ENCODE results near the gene GZMM. TPM values are rescaled to one million over a fixed set of nuclear protein-coding genes. Genes with fewer than 3 reads are reported as not detected.
A peak's percentile ranks its signal among the peaks of the same experiment; 100 is the strongest.

The GZMM gene
- total RNA-seq, 1 donor from 2014 or later, result not detected

DNA sequence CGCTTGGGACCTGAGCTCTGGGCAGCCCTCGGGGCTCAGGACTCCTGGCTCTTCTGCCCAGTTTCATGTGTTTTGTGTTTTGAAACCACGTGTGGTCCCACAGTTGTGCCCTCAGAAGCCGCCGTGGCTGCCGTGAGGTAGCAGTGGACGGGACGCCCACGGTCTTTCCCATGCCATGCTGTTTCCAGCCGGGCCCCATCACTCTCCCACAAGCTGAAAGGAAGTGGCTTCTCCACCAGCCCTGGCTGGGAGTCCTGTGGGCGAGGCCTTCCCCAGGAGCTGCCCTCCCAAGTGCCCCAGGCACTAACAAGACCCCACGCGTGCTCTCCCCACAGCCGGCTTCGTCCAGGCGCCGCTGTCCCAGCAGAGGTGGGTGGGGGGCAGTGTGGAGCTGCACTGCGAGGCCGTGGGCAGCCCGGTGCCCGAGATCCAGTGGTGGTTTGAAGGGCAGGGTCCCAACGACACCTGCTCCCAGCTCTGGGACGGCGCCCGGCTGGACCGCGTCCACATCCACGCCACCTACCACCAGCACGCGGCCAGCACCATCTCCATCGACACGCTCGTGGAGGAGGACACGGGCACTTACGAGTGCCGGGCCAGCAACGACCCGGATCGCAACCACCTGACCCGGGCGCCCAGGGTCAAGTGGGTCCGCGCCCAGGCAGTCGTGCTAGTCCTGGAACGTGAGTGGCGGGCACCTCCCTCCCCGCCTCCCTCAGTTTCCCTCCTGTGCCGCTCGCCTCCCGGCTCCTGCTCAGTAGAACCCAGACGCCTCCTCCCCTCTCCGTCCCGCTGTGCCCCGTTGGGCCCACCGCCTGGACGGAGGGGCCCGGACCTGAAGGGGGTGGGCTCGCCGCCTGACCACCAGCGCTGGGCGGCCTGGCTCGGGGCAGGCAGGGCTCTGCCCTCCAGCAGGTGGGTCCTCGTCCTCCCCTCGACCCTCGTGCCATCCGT, 33.9 kb downstream of the GZMM start:
- H3K9me3 ChIP-seq (replicated peaks), result no peaks in the 10 kb centered on the region
- H3K27ac ChIP-seq (replicated peaks), result peak overlapping the region; percentile 98
- peaks cover 42% of the 10 kb centered on the region for H3K36me3 ChIP-seq
- H3K4me3 ChIP-seq, result peak overlapping the region; percentile 100
- intact Hi-C loops (cut with micrococcal nuclease), result no loop called here
- no peak for DNase-seq
- H3K4me1 ChIP-seq, result peaks cover 100% of the 10 kb centered on the region
- H3K27me3 ChIP-seq (ENCODE audit: low read depth), result no peaks in the 10 kb centered on the region
- TF ChIP-seq, protein P1, sequence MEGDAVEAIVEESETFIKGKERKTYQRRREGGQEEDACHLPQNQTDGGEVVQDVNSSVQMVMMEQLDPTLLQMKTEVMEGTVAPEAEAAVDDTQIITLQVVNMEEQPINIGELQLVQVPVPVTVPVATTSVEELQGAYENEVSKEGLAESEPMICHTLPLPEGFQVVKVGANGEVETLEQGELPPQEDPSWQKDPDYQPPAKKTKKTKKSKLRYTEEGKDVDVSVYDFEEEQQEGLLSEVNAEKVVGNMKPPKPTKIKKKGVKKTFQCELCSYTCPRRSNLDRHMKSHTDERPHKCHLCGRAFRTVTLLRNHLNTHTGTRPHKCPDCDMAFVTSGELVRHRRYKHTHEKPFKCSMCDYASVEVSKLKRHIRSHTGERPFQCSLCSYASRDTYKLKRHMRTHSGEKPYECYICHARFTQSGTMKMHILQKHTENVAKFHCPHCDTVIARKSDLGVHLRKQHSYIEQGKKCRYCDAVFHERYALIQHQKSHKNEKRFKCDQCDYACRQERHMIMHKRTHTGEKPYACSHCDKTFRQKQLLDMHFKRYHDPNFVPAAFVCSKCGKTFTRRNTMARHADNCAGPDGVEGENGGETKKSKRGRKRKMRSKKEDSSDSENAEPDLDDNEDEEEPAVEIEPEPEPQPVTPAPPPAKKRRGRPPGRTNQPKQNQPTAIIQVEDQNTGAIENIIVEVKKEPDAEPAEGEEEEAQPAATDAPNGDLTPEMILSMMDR (IDR thresholded peaks at IDR 0.05; ENCODE audit: borderline replicate concordance), result no peak

GRCh38 chr19:579111-579841, 35.4 kb downstream of the GZMM start:
- H3K4me3 ChIP-seq, result peak overlapping the region; percentile 100
- peaks cover 52% of the 10 kb centered on the region for H3K36me3 ChIP-seq
- H3K9me3 ChIP-seq (replicated peaks), result no peaks in the 10 kb centered on the region
- peak overlapping the region; percentile 98 for H3K27ac ChIP-seq (replicated peaks)
- TF ChIP-seq, protein P1 (IDR thresholded peaks at IDR 0.05; ENCODE audit: borderline replicate concordance), result no peak
- no peak for DNase-seq
- intact Hi-C loops (cut with micrococcal nuclease), result no loop called here
- no peaks in the 10 kb centered on the region for H3K27me3 ChIP-seq (ENCODE audit: low read depth)
- peaks cover 100% of the 10 kb centered on the region for H3K4me1 ChIP-seq

DNA sequence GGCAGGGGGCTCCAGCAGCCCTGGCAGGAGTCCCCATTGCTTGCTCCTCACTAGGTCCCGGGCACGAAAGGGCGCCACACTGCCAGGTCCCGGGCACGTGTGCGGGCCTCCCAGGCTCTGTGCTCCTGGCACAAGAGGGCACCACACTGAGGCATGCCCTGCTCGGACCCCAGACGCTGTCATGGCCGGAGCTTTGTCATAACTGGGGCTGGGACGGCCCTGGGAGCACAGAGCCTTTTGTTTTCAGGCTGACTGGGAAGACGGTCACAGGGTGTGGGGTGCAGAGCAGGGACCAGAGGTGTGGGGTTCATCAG, 35.9 kb downstream of the GZMM start:
- peaks cover 52% of the 10 kb centered on the region for H3K36me3 ChIP-seq
- H3K27ac ChIP-seq (replicated peaks), result peak overlapping the region; percentile 98

DNA sequence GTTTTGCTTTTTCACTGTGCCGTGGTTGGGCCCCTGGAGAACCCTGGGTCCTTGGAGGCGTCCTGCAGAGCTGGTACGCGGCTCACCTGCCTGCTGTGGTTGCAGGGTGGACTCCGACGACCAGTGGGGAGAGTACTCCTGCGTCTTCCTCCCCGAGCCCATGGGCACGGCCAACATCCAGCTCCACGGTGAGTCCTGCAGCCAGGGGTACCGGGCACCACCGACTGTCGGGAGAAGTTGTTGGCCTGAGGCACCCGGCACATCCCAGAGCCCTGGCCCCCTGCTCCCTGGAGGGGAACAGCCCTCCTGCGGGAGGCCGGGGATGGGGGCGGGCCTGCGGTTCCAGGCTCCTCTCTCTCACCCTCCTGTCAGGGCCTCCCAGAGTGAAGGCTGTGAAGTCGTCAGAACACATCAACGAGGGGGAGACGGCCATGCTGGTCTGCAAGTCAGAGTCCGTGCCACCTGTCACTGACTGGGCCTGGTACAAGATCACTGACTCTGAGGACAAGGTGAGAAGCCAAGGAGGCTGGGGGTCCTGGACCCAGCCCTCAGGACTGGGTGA, 36.5 kb downstream of the GZMM start:
- intact Hi-C loops (cut with micrococcal nuclease), result no loop called here
- TF ChIP-seq, protein P1 (IDR thresholded peaks at IDR 0.05; ENCODE audit: borderline replicate concordance), result no peak
- Histone ChIP-seq H3K4me3 (no peak overlapping the region), H3K9me3 (replicated peaks) (no peaks in the 10 kb centered on the region), H3K36me3 (peaks cover 52% of the 10 kb centered on the region), H3K4me1 (peaks cover 91% of the 10 kb centered on the region), H3K27me3 (ENCODE audit: low read depth) (no peaks in the 10 kb centered on the region), H3K27ac (replicated peaks) (peak overlapping the region; percentile 98)
- no peak for DNase-seq

More for the DNA sequence above, 35.9 kb downstream of the GZMM start:
- TF ChIP-seq, protein P1 (IDR thresholded peaks at IDR 0.05; ENCODE audit: borderline replicate concordance), result no peak
- peak overlapping the region; percentile 100 for H3K4me3 ChIP-seq
- intact Hi-C loops (cut with micrococcal nuclease), result no loop called here
- H3K9me3 ChIP-seq (replicated peaks), result no peaks in the 10 kb centered on the region
- H3K27me3 ChIP-seq (ENCODE audit: low read depth), result no peaks in the 10 kb centered on the region
- no peak for DNase-seq
- H3K4me1 ChIP-seq, result peaks cover 97% of the 10 kb centered on the region

- no peaks in the 10 kb centered on the region for H3K9me3 ChIP-seq (replicated peaks)
- TF ChIP-seq, protein P1 (IDR thresholded peaks at IDR 0.05; ENCODE audit: borderline replicate concordance), result no peak
- peaks cover 10% of the 10 kb centered on the region for H3K27me3 ChIP-seq (ENCODE audit: low read depth)
- H3K36me3 ChIP-seq, result peaks cover 52% of the 10 kb centered on the region
- intact Hi-C loops (cut with micrococcal nuclease), result no loop called here
- H3K27ac ChIP-seq (replicated peaks), result peak overlapping the region; percentile 60
- DNase-seq, result no peak
- peaks cover 79% of the 10 kb centered on the region for H3K4me1 ChIP-seq
- no peak overlapping the region for H3K4me3 ChIP-seq
These were observed 37.7 kb downstream of the GZMM start for GRCh38 chr19:581399-582111.
